GM12891 (cell line): ENCODE data around the gene DDX47.
"Not testable (repeated sequence)": the region's sequence is repeated elsewhere in the genome, so short reads cannot be mapped to it uniquely, and the experiment has no call there.

Source experiments
- DNase-seq: peaks from one replicate; pipeline ENCODE4 v3.0.0; 2011; ENCODE audit warnings: low spot score; ENCODE audit not compliant: insufficient read length
- FAIRE-seq: peaks from 2 replicates; lab custom pipeline; 2011; peaks lifted over from hg19 to GRCh38; lab: Jason Lieb, UNC
- PAX5 ChIP-seq: IDR thresholded peaks from 2 replicates; pipeline ENCODE4 v1.6.1; 2011; ENCODE audit warnings: low read length, moderate library complexity, mild to moderate bottlenecking; ENCODE audit not compliant: insufficient read depth, severe bottlenecking
- POLR2A ChIP-seq: IDR thresholded peaks from 2 replicates; pipeline ENCODE4 v1.6.1; 2011; ENCODE audit warnings: low read depth, low read length, control low read depth
- POLR2AphosphoS5 ChIP-seq: IDR thresholded peaks from 2 replicates; pipeline ENCODE4 v1.6.1; 2011; ENCODE audit warnings: low read depth, low read length, control low read depth
- POU2F2 ChIP-seq: IDR thresholded peaks from 2 replicates; pipeline ENCODE4 v1.6.1; 2011; ENCODE audit warnings: low read depth, mild to moderate bottlenecking, control low read depth, low read length, moderate library complexity
- SPI1 ChIP-seq: IDR thresholded peaks from 2 replicates; pipeline ENCODE4 v1.6.1; 2011; ENCODE audit warnings: low read depth, low read length, control low read depth
- TAF1 ChIP-seq: IDR thresholded peaks from 2 replicates; pipeline ENCODE4 v1.6.1; 2011; ENCODE audit warnings: low read depth, low read length, control low read depth

The DDX47 gene

DNA sequence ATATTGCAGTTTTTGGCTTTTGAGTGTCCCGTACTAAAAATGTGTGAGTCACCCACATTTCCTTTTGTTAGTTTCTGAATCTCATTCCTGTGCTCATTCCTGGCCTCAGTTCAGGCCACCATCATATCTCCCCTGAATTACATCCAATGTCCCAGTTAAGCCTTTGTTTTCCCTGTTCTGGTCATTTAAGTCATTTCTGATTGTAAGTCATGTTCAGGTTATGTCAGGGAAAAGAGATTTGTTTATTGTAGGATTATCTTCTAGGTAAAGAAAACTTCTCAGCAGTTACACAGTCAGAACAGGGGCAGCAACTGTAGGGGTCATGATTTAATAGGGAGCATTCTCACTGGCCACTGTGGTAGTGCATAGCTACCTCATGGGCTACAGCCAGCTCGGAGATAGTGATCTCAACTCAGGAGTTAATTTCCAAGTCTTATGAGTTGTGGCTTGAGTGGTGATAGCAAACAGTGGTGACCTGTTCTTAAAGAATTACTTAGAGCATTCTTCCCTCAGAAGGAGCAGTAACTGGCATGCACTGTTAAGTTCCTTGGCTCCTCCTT lies 6.7 kb downstream of the DDX47 start:
- no peak for FAIRE-seq
- TF ChIP-seq PAX5 = no peak
- no peak for TF ChIP-seq POU2F2
- no peak for TF ChIP-seq SPI1
- no peak for TF ChIP-seq POLR2AphosphoS5
- no peak for TF ChIP-seq POLR2A
- no peak for TF ChIP-seq TAF1
- DNase-seq = no peak

DNA sequence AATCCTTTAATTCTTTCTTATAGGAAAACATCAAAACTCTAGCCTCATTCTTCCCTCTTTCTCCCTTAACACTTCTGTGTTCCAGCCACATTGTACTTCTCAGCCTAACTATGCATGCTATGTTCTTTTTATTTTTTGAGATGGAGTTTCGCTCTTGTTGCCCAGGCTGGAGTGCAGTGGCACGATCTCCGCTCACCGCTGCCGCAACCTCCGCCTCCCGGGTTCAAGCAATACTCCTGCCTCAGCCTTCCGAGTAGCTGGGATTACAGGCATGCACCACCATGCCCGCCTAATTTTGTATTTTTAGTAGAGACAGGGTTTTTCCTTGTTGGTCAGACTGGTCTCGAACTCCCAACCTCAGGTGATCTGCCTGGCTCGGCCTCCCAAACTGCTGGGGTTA lies 7.2 kb downstream of the DDX47 start:
- not testable (repeated sequence) for FAIRE-seq, DNase-seq

DNA sequence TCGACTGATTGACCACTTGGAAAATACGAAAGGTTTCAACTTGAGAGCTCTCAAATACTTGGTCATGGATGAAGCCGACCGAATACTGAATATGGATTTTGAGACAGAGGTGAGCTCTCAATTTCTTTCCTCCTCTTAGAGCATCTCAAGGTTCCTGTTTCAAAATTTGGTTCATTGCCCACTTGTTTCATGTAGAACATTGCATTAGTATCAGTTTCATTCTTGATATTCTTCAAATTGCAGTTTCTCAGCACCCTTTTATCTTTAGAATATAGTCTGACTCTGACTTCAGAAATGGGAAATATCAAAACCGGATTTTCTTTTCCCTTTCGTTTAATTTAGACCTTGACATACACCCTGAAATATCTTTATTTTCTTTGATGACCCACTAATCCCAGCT lies 8.8 kb downstream of the DDX47 start:
- TF ChIP-seq POLR2AphosphoS5 (no peak), POLR2A (no peak), SPI1 (no peak), TAF1 (no peak), PAX5 (no peak), POU2F2 (no peak)
- FAIRE-seq (no peak), DNase-seq (peak; percentile 25)

DNA sequence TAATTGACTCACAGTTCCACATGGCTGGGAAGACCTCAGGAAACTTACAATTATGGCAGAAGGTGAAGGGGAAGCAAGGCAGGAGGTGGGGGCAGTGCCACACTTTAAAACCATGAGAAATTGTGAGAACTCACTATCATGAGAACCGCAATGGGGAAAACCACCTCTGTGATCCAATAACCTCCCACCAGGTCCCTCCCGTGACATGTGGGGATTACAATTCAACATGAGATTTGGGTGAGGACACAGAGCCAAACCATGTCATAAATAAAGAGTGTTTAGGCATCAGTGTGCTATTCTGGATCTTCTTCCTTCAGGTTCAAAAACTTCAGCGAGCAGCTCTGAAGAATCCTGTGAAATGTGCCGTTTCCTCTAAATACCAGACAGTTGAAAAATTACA lies 9.7 kb downstream of the DDX47 start:
- FAIRE-seq (no peak), DNase-seq (no peak)
- TF ChIP-seq POLR2A (no peak), POLR2AphosphoS5 (no peak), POU2F2 (no peak), PAX5 (no peak), TAF1 (no peak), SPI1 (no peak)

DNA sequence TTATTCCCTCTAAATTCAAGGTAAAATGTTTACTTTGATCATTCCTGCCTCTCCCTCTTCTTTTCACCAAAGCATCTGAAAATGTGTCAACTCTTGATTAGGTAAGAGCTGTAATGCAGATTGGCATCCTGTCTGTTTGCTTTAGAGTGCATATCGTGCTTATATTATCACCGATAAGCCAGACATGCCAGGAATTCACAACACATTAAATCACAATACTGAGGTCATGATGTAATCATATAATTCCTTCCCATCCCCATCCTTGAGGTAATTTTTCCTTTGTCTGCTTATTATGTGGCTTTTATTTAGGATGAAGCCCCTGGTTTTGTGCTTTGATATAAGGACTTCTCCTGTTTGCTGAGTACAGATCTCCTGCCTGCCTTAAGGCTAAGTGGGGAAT lies 10.2 kb downstream of the DDX47 start:
- FAIRE-seq (no peak), DNase-seq (no peak)
- no peak for TF ChIP-seq POLR2A
- TF ChIP-seq POLR2AphosphoS5 = no peak
- TF ChIP-seq PAX5 = no peak
- TF ChIP-seq TAF1 = no peak
- no peak for TF ChIP-seq POU2F2
- no peak for TF ChIP-seq SPI1

DNA sequence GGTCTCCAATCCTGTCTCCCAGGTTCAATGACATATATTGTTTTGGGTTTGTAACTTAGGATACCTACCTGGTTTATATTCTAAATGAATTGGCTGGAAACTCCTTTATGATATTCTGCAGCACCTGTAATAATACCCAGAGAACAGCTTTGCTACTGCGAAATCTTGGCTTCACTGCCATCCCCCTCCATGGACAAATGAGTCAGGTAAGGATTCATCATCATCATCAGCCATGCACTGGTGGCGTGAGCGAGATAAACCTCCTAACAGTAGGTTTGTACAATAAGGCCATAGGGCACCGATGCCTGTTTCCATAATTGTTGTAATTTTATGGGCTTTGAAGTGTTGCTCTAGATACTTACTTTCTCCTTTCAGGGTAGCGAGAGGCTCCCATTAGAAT lies 10.7 kb downstream of the DDX47 start:
- FAIRE-seq (no peak), DNase-seq (no peak)
- TF ChIP-seq SPI1 = no peak
- TF ChIP-seq POU2F2 = no peak
- no peak for TF ChIP-seq POLR2A
- TF ChIP-seq POLR2AphosphoS5 = no peak
- no peak for TF ChIP-seq TAF1
- no peak for TF ChIP-seq PAX5

DNA sequence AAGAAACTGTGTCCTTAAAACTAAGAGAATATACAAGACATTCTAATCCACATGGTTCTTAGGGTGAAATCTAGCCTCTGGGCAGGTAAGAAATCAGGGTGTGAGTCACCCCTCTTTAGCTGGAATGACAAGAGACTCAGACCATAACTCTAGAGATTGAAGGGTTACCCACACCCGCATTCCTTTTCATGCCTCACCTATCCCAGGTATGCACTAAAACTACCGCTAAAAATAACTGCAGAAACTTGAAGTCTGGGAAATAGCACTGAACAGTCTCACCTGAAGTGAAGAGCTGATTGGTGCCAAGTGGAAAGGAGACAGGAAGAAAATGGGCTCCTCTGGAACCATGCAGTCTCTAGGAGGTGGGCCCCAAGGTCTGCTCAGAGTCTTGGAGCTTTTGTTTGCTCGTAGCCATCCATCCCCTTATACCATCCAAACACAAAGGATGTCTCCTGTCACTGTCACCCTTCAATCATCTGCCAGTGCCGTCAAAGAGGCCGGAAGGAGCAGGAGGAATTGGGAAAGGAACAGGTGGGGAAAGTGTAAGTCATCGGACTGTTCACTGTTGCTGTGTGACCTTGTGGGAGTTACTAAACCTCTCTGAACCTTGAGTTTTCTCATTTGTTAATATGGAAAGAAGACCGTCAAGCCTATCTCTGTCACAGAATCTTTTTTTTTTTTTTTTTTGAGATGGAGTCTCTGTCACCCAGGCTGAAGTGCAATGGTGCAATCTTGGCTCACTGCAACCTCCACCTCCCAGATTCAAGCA lies 22.4 kb downstream of the DDX47 start:
- FAIRE-seq = no peak
- DNase-seq = no peak
- TF ChIP-seq SPI1 = no peak
- TF ChIP-seq PAX5 = no peak
- no peak for TF ChIP-seq POLR2AphosphoS5
- no peak for TF ChIP-seq TAF1
- no peak for TF ChIP-seq POLR2A
- no peak for TF ChIP-seq POU2F2

DNA sequence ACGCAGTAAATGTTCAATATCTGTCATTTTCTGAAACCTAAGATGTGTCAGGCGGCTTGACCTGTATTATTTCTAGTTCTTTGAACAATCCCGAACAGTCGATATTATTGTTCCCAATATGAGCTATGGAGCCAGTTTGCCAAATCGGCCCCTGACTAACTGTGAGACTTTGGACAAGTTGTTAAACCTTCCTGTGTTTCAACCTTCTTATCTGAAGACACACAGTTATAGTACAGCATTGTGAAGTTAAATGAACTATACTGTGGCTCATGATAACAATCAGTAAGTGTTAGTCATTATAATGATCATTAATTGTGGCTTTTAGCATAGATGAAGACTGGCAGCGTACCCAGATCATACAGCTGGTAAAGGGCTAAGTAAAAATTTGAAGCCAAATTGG lies 23.4 kb downstream of the DDX47 start:
- no peak for DNase-seq
- no peak for FAIRE-seq
- TF ChIP-seq POLR2A (no peak), SPI1 (no peak), POLR2AphosphoS5 (no peak), POU2F2 (no peak), TAF1 (no peak), PAX5 (no peak)

DNA sequence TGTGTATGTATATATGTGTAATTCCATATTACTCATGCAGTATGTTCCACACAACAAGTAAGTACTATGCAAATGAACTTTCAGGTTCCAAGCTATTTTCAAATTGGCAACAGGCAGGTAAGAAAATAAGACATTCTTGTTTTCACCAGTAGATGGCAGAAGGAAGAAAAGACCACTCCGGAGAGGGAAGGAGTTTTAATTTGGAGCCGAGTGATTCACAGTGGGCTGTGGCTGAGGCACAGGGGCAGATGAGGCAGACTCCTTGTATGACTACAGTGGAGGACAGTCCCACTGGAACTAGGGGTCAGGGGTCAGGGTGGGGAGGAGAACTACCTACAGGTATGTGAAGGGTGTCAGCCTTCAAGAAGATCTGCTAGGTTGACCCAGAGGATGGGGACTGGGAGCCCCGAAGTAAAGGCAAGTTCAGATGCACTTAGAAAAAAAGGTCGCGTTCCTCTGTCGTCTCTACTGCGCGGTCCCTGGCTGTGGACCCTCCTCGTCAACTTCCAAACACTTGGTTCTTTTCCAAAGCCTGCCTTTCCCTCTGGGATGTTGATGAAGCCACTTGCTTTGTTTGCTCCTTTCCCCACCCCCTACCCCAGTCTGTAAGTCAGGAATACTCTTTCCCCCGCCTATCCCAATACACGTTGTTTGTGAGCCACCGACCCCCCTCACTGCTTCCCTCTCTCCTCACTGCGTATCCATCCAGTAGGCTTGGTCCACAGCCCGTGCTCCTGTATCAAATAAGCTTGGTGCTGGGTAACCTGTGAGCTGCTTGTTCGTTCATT lies 24.1 kb downstream of the DDX47 start:
- FAIRE-seq (peak; percentile 55), DNase-seq (peak; percentile 47)
- no peak for TF ChIP-seq POLR2AphosphoS5
- TF ChIP-seq POU2F2 = no peak
- no peak for TF ChIP-seq PAX5
- TF ChIP-seq SPI1 = no peak
- TF ChIP-seq POLR2A = no peak
- no peak for TF ChIP-seq TAF1

DNA sequence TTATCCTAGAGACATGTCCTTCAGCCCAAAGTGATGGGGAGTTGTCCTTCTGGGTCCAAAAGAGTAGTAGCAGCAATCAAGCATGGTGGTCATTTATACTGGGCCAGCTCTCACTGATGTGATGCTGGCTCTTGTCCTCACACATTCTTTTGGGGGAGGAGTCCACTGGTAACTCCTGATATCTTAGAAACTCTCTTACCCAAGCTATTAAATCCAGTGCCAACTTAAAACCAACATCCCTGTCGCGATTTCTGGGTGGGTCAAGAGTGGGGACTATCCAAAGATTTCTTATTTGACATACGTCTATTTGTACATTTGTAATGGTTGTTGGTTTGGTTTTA lies 24.6 kb downstream of the DDX47 start:
- FAIRE-seq (no peak), DNase-seq (no peak)
- TF ChIP-seq POLR2AphosphoS5 (no peak), PAX5 (no peak), TAF1 (no peak)
